Ishikawa (cell line): Measurements from ENCODE around the gene DECR2.

Experiments used
- CEBPB ChIP-seq: IDR thresholded peaks from 2 replicates; pipeline ENCODE4 v1.6.1; 2012
- CREB1 ChIP-seq: IDR thresholded peaks from 2 replicates; pipeline ENCODE4 v1.6.1; 2012; ENCODE audit warnings: low read depth
- EGR1 ChIP-seq: IDR thresholded peaks from 2 replicates; pipeline ENCODE4 v1.6.1; 2012
- EP300 ChIP-seq: IDR thresholded peaks from 2 replicates; pipeline ENCODE4 v1.6.1; 2012; ENCODE audit warnings: borderline replicate concordance
- FOXM1 ChIP-seq: IDR thresholded peaks from 2 replicates; pipeline ENCODE4 v1.6.1; 2012; ENCODE audit warnings: low read depth, borderline replicate concordance
- NFIC ChIP-seq: IDR thresholded peaks from 2 replicates; pipeline ENCODE4 v1.6.1; 2012
- RAD21 ChIP-seq: IDR thresholded peaks from 2 replicates; pipeline ENCODE4 v1.6.1; 2012; ENCODE audit warnings: low read depth
- TAF1 ChIP-seq: IDR thresholded peaks from 2 replicates; pipeline ENCODE4 v1.6.1; 2012; ENCODE audit warnings: low read depth, mild to moderate bottlenecking
- TCF12 ChIP-seq: IDR thresholded peaks from 2 replicates; pipeline ENCODE4 v1.6.1; 2012; ENCODE audit warnings: low read depth
- TEAD4 ChIP-seq: IDR thresholded peaks from 2 replicates; pipeline ENCODE4 v1.6.1; 2012
- USF1 ChIP-seq: IDR thresholded peaks from 2 replicates; pipeline ENCODE4 v1.6.1; 2012
- YY1 ChIP-seq: IDR thresholded peaks from 2 replicates; pipeline ENCODE4 v1.6.1; 2012; ENCODE audit warnings: low read depth
- ZBTB7A ChIP-seq: IDR thresholded peaks from 2 replicates; pipeline ENCODE4 v1.6.1; 2012; ENCODE audit warnings: low read depth
- TF ChIP-seq, protein P1 (sequence below): IDR thresholded peaks from 2 replicates; pipeline ENCODE4 v1.6.1; 2012
- TF ChIP-seq, protein P2 (sequence below): IDR thresholded peaks from 2 replicates; pipeline ENCODE4 v1.6.1; 2012; ENCODE audit warnings: low read depth, mild to moderate bottlenecking

Gene DECR2

GRCh38 chr16:354291-354881 lies 47.3 kb upstream of the DECR2 start:
- TF ChIP-seq NFIC: no peak

DNA sequence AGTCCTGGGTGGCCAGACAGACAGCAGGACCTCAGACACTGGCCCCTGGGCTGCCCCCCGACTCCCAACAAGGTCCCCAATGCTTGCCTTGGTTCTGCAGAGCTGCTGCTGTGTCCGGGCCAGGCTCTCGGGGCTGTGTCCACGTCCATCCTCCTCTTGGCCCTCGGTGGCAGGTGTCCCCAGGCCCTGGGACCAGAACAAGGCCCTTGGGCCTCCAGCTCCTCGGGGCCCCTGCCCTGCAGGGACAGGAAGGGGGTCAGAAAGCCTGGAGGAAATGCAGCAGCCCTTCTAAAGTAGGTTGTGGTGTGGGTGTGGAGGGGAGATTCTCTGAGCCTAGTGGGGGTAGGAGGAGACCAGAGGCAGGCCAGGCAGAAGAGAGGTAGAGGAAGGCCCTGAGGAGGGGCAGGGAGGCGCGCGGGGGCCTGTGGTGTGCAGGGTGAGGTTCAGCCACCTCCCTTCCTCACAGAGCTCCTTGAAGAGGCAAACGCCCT lies 46.7 kb upstream of the DECR2 start:
- TF ChIP-seq ZBTB7A (no peak), NFIC (no peak), EP300 (no peak), TEAD4 (no peak), FOXM1 (no peak), USF1 (no peak), YY1 (no peak), CEBPB (no peak), RAD21 (no peak), TAF1 (no peak), CREB1 (no peak), TCF12 (no peak), EGR1 (no peak)
- TF ChIP-seq, protein P1, sequence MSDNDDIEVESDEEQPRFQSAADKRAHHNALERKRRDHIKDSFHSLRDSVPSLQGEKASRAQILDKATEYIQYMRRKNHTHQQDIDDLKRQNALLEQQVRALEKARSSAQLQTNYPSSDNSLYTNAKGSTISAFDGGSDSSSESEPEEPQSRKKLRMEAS: no peak
- TF ChIP-seq, protein P2, sequence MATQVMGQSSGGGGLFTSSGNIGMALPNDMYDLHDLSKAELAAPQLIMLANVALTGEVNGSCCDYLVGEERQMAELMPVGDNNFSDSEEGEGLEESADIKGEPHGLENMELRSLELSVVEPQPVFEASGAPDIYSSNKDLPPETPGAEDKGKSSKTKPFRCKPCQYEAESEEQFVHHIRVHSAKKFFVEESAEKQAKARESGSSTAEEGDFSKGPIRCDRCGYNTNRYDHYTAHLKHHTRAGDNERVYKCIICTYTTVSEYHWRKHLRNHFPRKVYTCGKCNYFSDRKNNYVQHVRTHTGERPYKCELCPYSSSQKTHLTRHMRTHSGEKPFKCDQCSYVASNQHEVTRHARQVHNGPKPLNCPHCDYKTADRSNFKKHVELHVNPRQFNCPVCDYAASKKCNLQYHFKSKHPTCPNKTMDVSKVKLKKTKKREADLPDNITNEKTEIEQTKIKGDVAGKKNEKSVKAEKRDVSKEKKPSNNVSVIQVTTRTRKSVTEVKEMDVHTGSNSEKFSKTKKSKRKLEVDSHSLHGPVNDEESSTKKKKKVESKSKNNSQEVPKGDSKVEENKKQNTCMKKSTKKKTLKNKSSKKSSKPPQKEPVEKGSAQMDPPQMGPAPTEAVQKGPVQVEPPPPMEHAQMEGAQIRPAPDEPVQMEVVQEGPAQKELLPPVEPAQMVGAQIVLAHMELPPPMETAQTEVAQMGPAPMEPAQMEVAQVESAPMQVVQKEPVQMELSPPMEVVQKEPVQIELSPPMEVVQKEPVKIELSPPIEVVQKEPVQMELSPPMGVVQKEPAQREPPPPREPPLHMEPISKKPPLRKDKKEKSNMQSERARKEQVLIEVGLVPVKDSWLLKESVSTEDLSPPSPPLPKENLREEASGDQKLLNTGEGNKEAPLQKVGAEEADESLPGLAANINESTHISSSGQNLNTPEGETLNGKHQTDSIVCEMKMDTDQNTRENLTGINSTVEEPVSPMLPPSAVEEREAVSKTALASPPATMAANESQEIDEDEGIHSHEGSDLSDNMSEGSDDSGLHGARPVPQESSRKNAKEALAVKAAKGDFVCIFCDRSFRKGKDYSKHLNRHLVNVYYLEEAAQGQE: no peak

- TF ChIP-seq CREB1: no peak
- TF ChIP-seq YY1: no peak
- no peak for TF ChIP-seq NFIC
- TF ChIP-seq TEAD4: no peak
- TF ChIP-seq FOXM1: no peak
- no peak for TF ChIP-seq EP300
- no peak for TF ChIP-seq EGR1
- TF ChIP-seq TAF1: no peak
- no peak for TF ChIP-seq CEBPB
- TF ChIP-seq, protein P2: no peak
- TF ChIP-seq, protein P1: no peak
- TF ChIP-seq ZBTB7A: no peak
- TF ChIP-seq USF1: no peak
- no peak for TF ChIP-seq TCF12
- no peak for TF ChIP-seq RAD21
These were observed 44.9 kb upstream of the DECR2 start for GRCh38 chr16:356741-357140.

DNA sequence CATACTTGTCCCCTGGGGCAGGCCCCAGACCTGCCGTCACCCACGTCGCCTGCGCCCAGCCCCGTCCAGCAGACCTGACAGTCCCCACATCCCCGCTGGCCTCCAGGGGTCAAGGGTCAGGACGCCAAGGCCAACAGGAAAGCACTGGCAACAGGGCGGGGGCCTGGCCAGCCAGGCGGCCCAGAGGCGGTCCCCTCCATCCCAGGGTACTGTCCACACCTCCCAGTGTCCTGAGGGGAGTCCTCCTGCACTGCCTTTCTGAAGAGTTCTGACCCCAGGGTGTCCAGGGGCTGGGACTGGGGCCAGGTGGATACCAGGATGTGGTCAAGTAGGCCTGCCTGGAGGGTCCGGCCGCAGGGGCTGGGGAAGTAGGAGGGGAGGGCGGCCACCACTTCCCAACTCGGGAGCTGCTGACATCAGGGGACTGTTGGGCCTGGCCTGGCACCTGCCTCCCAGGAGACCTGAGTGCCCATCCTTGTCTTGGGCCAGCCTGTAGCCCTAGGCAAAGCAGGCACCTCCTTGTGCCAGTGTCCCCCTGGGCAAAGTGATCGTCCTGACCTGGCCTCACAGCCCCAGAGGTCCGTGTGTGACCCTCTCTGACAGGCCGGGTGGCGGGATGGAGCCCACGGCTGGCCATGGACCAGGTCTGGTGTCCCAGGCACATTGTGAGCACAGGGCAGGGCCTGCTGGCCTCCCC lies 42.5 kb upstream of the DECR2 start:
- TF ChIP-seq ZBTB7A (no peak), NFIC (no peak), TAF1 (no peak), RAD21 (no peak), CREB1 (no peak), TEAD4 (no peak), EGR1 (no peak), USF1 (no peak)
- TF ChIP-seq, protein P1: no peak

DNA sequence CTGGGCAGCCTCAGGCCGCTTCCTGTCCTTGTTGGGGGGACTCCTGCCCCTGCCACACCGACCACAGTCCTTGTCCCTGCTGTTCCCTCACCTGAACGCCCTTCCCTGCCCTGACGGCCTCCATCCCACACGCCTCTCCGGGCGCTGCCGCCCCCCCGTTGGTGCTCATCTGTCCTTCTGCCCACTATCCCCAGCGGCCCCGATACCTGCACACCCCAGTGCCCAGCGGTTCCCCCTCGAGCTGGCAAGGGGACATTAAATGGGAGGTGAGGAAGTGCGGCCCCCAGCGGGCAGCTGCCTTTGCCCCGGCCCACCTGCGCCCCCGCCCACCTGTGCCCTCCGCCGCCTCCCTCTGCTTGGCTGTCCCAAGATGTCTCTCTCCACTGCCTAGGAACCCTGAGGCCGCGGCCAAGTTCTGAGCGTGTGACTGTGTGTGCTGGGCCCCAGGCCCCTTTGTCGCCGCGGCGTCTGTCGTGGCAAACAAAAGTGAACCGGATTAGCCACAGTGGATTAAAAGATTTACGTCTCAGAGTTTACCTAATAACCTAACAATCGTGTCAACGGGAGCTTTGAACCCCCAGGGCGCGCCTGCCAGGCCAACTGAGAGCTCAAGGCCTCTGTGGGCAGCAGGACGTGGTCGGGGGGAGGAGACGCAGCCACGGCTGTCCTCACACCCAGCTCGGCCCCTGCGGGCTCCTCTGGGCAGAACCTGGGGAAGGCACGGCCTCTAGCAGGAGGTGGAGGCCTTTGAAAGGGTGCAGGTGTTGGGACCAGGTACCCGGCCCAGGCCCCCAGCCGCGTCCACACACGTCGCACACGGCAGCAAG lies 41.6 kb upstream of the DECR2 start:
- TF ChIP-seq CREB1 (no peak), CEBPB (no peak), RAD21 (no peak), EP300 (no peak), YY1 (no peak), USF1 (no peak), TCF12 (no peak)
- TF ChIP-seq, protein P2: no peak
- TF ChIP-seq, protein P1: no peak
